ENCODE measurements around the gene TRABD2B. TPM values are rescaled to one million over a fixed set of nuclear protein-coding genes. Genes with fewer than 3 reads are reported as not detected.
A peak's percentile ranks its signal among the peaks of the same experiment; 100 is the strongest.

The TRABD2B gene
- total and polyA plus RNA-seq, 8 donors, result 0.99 to 5.2 (median 3.3) TPM

DNA sequence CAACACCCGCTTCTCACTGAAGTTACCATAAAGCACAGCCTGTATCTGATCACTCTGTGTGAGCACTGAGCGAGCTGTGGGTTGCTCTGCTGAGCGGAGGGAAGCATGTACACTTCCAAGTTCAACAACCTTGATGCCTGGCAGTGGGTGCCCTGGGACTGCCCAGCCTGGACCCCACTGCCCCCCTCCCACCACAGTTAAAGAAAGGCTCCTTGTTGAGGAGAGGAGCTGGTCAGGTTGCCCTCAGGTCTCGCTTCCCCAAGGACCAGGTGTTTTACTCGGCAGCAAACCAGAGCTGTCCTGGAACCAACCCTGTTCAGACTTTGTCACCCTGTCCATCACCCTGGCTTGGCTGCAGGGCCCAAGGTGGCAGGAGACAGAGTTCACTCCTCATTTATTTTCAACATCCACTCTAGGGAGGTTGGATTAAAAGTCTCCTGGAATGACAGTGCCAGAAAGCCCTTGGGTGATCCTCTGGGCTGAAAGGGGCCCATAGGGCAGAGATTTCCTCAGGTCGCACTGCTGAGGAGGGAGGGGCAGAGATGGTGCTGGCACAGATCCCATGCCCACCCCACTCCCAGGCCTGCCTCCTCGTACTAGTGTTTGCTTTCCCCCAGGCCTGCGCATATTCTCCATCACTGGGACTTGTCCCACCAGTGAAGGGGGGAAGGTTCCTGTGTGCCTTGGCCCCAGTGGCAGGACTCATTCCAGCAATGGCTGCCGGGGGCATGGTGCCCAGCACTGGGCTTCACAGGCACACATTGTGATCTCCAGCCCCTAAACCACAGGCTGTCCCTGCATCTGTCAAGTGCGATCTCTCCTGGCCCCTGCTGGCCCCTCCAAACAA lies 101.7 kb downstream of the TRABD2B start:
- intact Hi-C loops (cut with DNase I), result no loop called here
- H3K4me3 ChIP-seq, result no peak overlapping the region

DNA sequence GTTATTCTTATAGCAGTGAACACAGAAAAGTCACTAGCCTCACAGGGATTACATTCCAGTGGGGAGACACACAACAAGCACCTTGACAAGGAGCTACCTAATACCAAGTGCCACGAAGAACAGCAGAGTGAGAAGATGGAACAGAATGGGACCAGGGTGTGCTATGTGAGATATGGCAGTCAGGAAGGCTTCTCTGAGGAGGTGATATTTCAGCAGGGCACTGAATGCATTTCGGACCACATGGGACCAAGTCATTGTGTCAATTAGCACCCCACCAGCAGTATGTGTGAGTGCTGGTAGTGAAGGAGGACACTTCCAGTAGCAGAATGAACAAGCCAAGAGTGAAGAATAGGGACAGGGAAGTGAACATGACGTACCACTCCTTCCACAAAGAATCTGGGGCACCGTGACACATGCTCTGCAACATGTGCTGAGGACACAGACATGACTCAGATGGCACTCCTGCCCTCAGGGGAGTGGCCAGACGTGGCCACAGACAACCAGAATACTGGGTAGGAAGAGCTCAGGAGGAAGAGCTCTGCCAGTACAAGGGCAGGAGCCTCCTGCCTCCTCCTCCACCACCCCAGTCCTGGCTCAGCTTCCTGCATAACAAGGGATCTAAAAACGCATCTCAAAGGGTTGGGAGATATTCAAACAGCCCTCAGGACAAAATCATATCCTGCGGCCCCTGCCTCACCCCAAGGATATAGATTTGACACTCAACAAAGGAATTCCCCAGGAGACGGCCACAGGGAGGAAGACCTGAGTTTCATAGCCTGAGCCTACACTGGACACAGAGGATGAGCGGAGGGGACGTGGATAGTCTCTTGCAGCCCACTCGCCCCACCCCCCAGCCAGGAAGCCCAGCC lies 102.5 kb downstream of the TRABD2B start:
- DNase-seq (peak in 1 of 4 donors; percentile 43), ATAC-seq (peak; percentile 73)
- Histone ChIP-seq H3K36me3 (no peaks in the 10 kb centered on the region), H3K4me3 (no peak overlapping the region), H3K27ac (no peak overlapping the region), H3K27me3 (no peaks in the 10 kb centered on the region), H3K4me1 (peaks cover 0 to 3% of the 10 kb centered on the region in 2 donors), H3K9me3 (no peaks in the 10 kb centered on the region)
- intact Hi-C loops (cut with DNase I), result no loop called here
- TF ChIP-seq, protein P1, sequence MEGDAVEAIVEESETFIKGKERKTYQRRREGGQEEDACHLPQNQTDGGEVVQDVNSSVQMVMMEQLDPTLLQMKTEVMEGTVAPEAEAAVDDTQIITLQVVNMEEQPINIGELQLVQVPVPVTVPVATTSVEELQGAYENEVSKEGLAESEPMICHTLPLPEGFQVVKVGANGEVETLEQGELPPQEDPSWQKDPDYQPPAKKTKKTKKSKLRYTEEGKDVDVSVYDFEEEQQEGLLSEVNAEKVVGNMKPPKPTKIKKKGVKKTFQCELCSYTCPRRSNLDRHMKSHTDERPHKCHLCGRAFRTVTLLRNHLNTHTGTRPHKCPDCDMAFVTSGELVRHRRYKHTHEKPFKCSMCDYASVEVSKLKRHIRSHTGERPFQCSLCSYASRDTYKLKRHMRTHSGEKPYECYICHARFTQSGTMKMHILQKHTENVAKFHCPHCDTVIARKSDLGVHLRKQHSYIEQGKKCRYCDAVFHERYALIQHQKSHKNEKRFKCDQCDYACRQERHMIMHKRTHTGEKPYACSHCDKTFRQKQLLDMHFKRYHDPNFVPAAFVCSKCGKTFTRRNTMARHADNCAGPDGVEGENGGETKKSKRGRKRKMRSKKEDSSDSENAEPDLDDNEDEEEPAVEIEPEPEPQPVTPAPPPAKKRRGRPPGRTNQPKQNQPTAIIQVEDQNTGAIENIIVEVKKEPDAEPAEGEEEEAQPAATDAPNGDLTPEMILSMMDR (IDR thresholded peaks at IDR 0.05), result no peak

More for the DNA sequence above, 101.7 kb downstream of the TRABD2B start:
- TF ChIP-seq, protein P1 (IDR thresholded peaks at IDR 0.05), result no peak
- Histone ChIP-seq H3K27ac (no peak overlapping the region), H3K4me1 (peaks cover 0 to 3% of the 10 kb centered on the region in 2 donors), H3K36me3 (no peaks in the 10 kb centered on the region), H3K27me3 (no peaks in the 10 kb centered on the region), H3K9me3 (no peaks in the 10 kb centered on the region)
- ATAC-seq, result no peak
- DNase-seq, result no peak

DNA sequence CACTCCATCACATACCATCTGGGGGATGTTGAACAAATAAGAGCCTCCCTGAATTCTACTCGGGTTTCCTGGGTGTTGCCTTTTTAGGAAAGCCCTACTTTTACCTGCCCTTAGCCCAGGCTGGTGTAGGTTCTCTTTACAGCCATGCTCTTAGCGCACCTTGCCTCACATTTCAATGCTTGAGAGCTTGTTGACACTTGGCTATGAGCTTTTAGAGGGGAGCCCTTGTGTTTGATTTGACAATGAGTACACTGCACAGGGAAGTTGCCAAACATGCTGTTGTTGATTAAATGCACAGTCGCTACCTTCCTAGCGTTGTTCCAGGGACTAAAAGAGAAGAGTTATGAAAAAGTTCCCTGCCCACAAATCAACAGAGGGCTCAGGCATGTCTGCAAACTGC lies 103.8 kb downstream of the TRABD2B start:
- H3K27me3 ChIP-seq, result no peaks in the 10 kb centered on the region
- intact Hi-C loops (cut with DNase I), result no loop called here
- no peak overlapping the region for H3K27ac ChIP-seq
- peak; percentile 80 for ATAC-seq
- TF ChIP-seq, protein P1 (IDR thresholded peaks at IDR 0.05), result no peak
- DNase-seq, result no peak
- peaks cover 0 to 3% of the 10 kb centered on the region in 2 donors for H3K4me1 ChIP-seq
- no peaks in the 10 kb centered on the region for H3K36me3 ChIP-seq
- no peaks in the 10 kb centered on the region for H3K9me3 ChIP-seq
- no peak overlapping the region for H3K4me3 ChIP-seq

DNA sequence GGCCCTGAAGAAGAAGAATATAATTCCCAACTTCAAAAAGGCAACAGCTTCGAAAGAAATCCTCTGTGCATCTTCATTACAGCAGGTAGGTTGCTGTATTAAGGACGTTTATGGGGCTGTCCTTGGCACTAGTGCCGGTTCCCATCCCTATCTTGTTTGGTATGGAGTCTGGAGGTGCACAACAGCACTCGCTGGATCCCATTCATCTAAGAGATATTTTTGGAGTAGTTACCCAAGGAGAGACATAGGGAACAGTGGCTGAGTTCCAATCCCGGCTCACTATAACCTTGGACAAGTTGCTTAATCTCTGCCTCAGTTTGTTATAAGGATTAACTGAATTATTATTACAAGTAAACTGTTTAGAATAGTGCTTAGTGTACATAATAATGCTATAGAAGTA lies 106.4 kb downstream of the TRABD2B start:
- TF ChIP-seq, protein P1 (IDR thresholded peaks at IDR 0.05), result no peak
- Histone ChIP-seq H3K36me3 (no peaks in the 10 kb centered on the region), H3K4me1 (peaks cover 0 to 3% of the 10 kb centered on the region in 2 donors), H3K4me3 (no peak overlapping the region), H3K27ac (no peak overlapping the region), H3K9me3 (no peaks in the 10 kb centered on the region), H3K27me3 (no peaks in the 10 kb centered on the region)
- no peak for ATAC-seq
- no peak for DNase-seq
- intact Hi-C loops (cut with DNase I), result no loop called here

DNA sequence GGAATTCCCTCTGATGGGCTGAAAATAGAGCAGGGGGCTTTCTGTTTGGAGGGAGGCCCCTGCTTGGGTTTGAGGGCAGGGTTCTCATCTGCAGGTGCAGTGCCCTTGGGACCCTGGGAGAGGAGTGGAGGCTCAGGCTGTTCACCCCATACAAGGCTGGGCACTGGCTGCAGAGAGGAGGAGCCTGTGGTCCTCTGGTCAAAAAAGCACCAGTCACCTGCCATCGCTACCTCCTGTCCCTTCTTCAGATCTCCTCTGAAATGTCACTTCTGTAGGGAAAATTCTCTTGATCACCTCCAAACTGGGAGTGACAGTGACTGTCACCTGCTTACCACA lies 108.9 kb downstream of the TRABD2B start:
- Histone ChIP-seq H3K27me3 (no peaks in the 10 kb centered on the region), H3K4me3 (no peak overlapping the region), H3K27ac (no peak overlapping the region), H3K36me3 (no peaks in the 10 kb centered on the region), H3K4me1 (no peaks in the 10 kb centered on the region), H3K9me3 (no peaks in the 10 kb centered on the region)
- TF ChIP-seq, protein P1 (IDR thresholded peaks at IDR 0.05), result no peak
- no peak for ATAC-seq
- no peak for DNase-seq
- intact Hi-C loops (cut with DNase I), result no loop called here
